B cell (primary cell): ENCODE measurements around the gene DIPK1A. TPM values are rescaled to one million over a fixed set of nuclear protein-coding genes. Genes with fewer than 3 reads are reported as not detected.

Experiments used
- ATAC-seq: fragments of 200-7000 bp; cut with Tn5 transposase; one replicate; pipeline ENCODE4 v1.10.0; 2021; ENCODE audit warnings: low read depth, mild to moderate bottlenecking, moderate number of reproducible peaks, moderate library complexity
- CTCF ChIA-PET: fragments of 350-600 bp; sonication (Branson Sonifier 250); formaldehyde crosslinking; loops from one replicate; lab custom pipeline; 2021; ENCODE audit warnings: antibody characterized with exemption, inconsistent platforms; lab: Charles Lee
- POLR2A ChIA-PET: fragments of 350-600 bp; sonication (Branson Sonifier 250); formaldehyde crosslinking; loops from one replicate; lab custom pipeline; 2021; ENCODE audit warnings: antibody characterized with exemption; lab: Charles Lee
- DNase-seq: peaks from one replicate; pipeline ENCODE4 v3.0.0; 2013
- H2AFZ ChIP-seq: 2 replicates; pipeline ENCODE4 v1.6.1; 2012; ENCODE audit warnings: mild to moderate bottlenecking, low read depth, low read length; ENCODE audit not compliant: insufficient read depth, poor library complexity, severe bottlenecking
- H3K27ac ChIP-seq, 2 donors: 1 replicate in 1 of 2; 2 replicates in 1 of 2; pipeline ENCODE4 v1.5.1; 2012 to 2013; ENCODE audit warnings: low read length in 2 of 2, mild to moderate bottlenecking in 2 of 2, moderate library complexity in 1 of 2
- H3K27me3 ChIP-seq, 4 experiments: fragments of 200-600 bp in 1 of 4; sonication (generic) in 1 of 4; replicated peaks in 1 of 4; 1 replicate in 2 of 4; 2 replicates in 2 of 4; pipeline versions ENCODE4 v1.6.1 to v1.7.0; 2013 to 2016; ENCODE audit warnings: low read length in 3 of 4, mild to moderate bottlenecking in 2 of 4, mixed read lengths in 1 of 4, moderate library complexity in 1 of 4; ENCODE audit not compliant: insufficient read depth in 4 of 4, control insufficient read depth in 3 of 4; ENCODE audit errors: control extremely low read depth in 1 of 4
- H3K36me3 ChIP-seq, 2 experiments: replicated peaks in 1 of 2; 1 replicate in 1 of 2; 2 replicates in 1 of 2; pipeline versions ENCODE4 v1.6.1 to v1.7.1; 2013; ENCODE audit warnings: low read length in 1 of 2; ENCODE audit not compliant: insufficient read depth in 2 of 2, control insufficient read depth in 1 of 2; ENCODE audit errors: control extremely low read depth in 1 of 2, extremely low read depth in 1 of 2
- H3K4me1 ChIP-seq, 2 donors: fragments of 200-600 bp in 1 of 2; sonication (generic) in 1 of 2; 1 replicate in 1 of 2; 2 replicates in 1 of 2; pipeline versions ENCODE4 v1.5.1 to v1.6.1; 2013 to 2017; ENCODE audit warnings: low read length in 2 of 2; ENCODE audit not compliant: control insufficient read depth in 2 of 2, insufficient read depth in 2 of 2
- H3K4me2 ChIP-seq: replicated peaks from 2 replicates; pipeline ENCODE3; 2012; ENCODE audit warnings: mild to moderate bottlenecking, low read depth, low read length; ENCODE audit not compliant: poor library complexity, severe bottlenecking
- H3K4me3 ChIP-seq, 5 experiments: fragments of 200-600 bp in 1 of 5; sonication (generic) in 1 of 5; 1 replicate in 3 of 5; 2 replicates in 2 of 5; pipeline versions ENCODE4 v1.5.1 to v1.7.0; 2011 to 2016; ENCODE audit warnings: low read length in 4 of 5, mild to moderate bottlenecking in 4 of 5, low read depth in 2 of 5, control low read depth in 1 of 5, moderate library complexity in 1 of 5; ENCODE audit not compliant: insufficient read depth in 1 of 5; ENCODE audit errors: control extremely low read depth in 1 of 5, extremely low read depth in 1 of 5
- H3K79me2 ChIP-seq: fragments of 200-600 bp; sonication (generic); one replicate; pipeline ENCODE4 v1.6.0; 2016; ENCODE audit warnings: low read length; ENCODE audit not compliant: control insufficient read depth, insufficient read depth
- H3K9ac ChIP-seq: fragments of 200-600 bp; sonication (generic); 2 replicates; pipeline ENCODE4 v1.6.1; 2017; ENCODE audit warnings: mild to moderate bottlenecking, low read length, moderate library complexity
- H3K9me3 ChIP-seq, 3 donors: one replicate each; pipeline versions ENCODE4 v1.6.1 to v1.7.1; 2013; ENCODE audit warnings: low read length in 2 of 3; ENCODE audit not compliant: control insufficient read depth in 2 of 3, insufficient read depth in 1 of 3; ENCODE audit errors: control extremely low read depth in 1 of 3
- H4K20me1 ChIP-seq: 2 replicates; pipeline ENCODE4 v1.6.0; 2012; ENCODE audit warnings: mild to moderate bottlenecking, low read length; ENCODE audit not compliant: insufficient read depth, control insufficient read depth, poor library complexity, severe bottlenecking
- H3K27ac Mint-ChIP-seq: one replicate; pipeline ENCODE4 v1.8.0; 2021; ENCODE audit warnings: mixed read lengths
- H3K27me3 Mint-ChIP-seq: one replicate; pipeline ENCODE4 v1.8.0; 2021; ENCODE audit warnings: mixed read lengths
- H3K4me1 Mint-ChIP-seq: one replicate; pipeline ENCODE4 v1.8.0; 2021; ENCODE audit warnings: mixed read lengths
- H3K4me3 Mint-ChIP-seq: one replicate; pipeline ENCODE4 v1.8.0; 2021; ENCODE audit warnings: mixed read lengths
- H3K9me3 Mint-ChIP-seq: one replicate; pipeline ENCODE4 v1.8.0; 2022; ENCODE audit warnings: mixed read lengths; ENCODE audit not compliant: insufficient read depth
- EZH2 ChIP-seq: IDR thresholded peaks from 2 replicates; pipeline ENCODE4 v1.6.1; 2012; ENCODE audit warnings: borderline replicate concordance, low read depth, mild to moderate bottlenecking, moderate library complexity, low read length; ENCODE audit not compliant: insufficient read depth, poor library complexity, severe bottlenecking
- WGBS: methylation state at CpG from one replicate; pipeline ENCODE4 v1.1.5; 2013; ENCODE audit warnings: missing lambda C conversion rate; ENCODE audit not compliant: insufficient coverage; 5-methylcytosine and 5-hydroxymethylcytosine counted together
- intact Hi-C: fragments of 100-400 bp; cut with micrococcal nuclease; formaldehyde crosslinking; loops from one replicate; pipeline ENCODE4 v1.10.0; 2022
- polyA plus RNA-seq: library from polyadenylated mRNA; depleted of rRNA; stranded (reverse); fragments of >200 nt; gene quantifications from 2 replicates; pipeline ENCODE4 v1.2.3, GENCODE V29; 2012
- total RNA-seq, 2 donors: library from RNA; stranded (reverse); fragments of 120-200 nt in 1 of 2; gene quantifications; 1 replicate in 1 of 2; 2 replicates in 1 of 2; pipeline versions ENCODE4 v1.2.3 to v1.2.4, GENCODE V29; 2013 to 2022
- TF ChIP-seq, protein P1 (sequence below): fragments of 200-600 bp; IDR thresholded peaks from one replicate; pipeline ENCODE4 v1.8.0; 2022; ENCODE audit warnings: antibody characterized with exemption, mild to moderate bottlenecking

DIPK1A gene
- total and polyA plus RNA-seq, 2 donors (not counting 1 experiment from before 2014, with no cell fraction given) = 10.7 to 22.7 TPM

DNA sequence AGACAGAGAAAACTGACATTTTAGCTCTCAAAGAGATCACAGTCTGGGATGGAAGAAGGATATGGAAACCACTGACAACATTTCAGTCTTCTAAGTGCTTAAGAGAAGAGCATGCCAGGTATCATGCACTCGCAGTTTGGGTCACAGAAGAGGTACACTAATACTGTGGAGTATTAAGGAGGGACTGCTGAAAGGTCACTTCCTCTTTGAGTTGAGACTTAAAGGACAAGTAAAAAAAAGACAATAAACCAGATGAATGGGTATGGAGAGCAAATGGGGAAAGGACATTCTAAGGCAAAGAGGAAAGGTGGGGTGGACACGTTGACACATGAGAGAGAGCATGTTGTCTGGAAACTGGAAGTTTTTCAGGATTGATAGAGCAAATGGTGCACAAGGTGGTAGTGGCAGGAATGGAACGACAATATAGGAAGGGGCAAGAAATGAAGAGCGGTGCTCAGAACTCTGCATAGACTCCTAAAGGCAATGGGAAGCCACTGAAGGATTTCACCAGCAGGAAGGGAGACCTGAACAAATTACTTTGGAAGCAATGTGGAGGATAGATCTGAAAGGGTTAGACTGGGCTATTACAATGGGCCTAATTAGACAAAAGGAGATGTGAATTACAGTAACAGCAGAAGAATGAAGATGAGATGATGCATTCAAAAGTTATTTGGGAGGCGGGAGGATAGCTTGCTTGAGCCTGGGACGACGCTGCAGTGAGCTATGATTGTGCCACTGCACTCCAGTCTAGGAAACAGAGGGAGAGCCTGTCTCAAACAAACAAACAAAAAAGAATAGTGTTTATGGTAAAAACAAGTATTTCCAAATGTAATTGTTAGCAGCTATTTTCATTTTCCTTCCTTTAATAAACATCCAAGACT lies 11.1 kb downstream of the DIPK1A start:
- H3K36me3 ChIP-seq = no peaks in the 10 kb centered on the region
- H4K20me1 ChIP-seq = no peaks in the 10 kb centered on the region
- DNase-seq (peak; percentile 37), ATAC-seq (no peak)
- H3K27ac ChIP-seq = peak overlapping the region; percentile 71 to 73
- CTCF ChIA-PET = interaction anchor here (0.7 to 3.1 kb wide), 23 partner anchors 8 to 326 kb away, joined by 3 to 28 read pairs (median 3); partner anchors contain the start of gene DIPK1A
- H3K9me3 ChIP-seq = no peaks in the 10 kb centered on the region
- TF ChIP-seq, protein P1, sequence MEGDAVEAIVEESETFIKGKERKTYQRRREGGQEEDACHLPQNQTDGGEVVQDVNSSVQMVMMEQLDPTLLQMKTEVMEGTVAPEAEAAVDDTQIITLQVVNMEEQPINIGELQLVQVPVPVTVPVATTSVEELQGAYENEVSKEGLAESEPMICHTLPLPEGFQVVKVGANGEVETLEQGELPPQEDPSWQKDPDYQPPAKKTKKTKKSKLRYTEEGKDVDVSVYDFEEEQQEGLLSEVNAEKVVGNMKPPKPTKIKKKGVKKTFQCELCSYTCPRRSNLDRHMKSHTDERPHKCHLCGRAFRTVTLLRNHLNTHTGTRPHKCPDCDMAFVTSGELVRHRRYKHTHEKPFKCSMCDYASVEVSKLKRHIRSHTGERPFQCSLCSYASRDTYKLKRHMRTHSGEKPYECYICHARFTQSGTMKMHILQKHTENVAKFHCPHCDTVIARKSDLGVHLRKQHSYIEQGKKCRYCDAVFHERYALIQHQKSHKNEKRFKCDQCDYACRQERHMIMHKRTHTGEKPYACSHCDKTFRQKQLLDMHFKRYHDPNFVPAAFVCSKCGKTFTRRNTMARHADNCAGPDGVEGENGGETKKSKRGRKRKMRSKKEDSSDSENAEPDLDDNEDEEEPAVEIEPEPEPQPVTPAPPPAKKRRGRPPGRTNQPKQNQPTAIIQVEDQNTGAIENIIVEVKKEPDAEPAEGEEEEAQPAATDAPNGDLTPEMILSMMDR = no peak
- no peak for TF ChIP-seq EZH2
- peaks cover 93% of the 10 kb centered on the region for H3K79me2 ChIP-seq
- WGBS = 80% methylated on average over 4 of the region's 7 CpGs
- no peaks in the 10 kb centered on the region for H3K27me3 ChIP-seq
- intact Hi-C loops = loop anchor here (2.0 to 5.0 kb wide), 3 partner anchors 15 to 653 kb away; partner anchors contain the start of genes GLMN and RPAP2
- peaks cover 55% of the 10 kb centered on the region for H3K4me1 Mint-ChIP-seq
- peaks cover 83 to 88% of the 10 kb centered on the region in 2 donors for H3K4me1 ChIP-seq
- H3K27ac Mint-ChIP-seq = no peak overlapping the region
- no peaks in the 10 kb centered on the region for H3K27me3 Mint-ChIP-seq
- POLR2A ChIA-PET = interaction anchor here (0.6 to 1.2 kb wide), 7 partner anchors 8 to 40 kb away, joined by 3 to 9 read pairs (median 5); partner anchors contain the start of gene DIPK1A
- H3K4me3 ChIP-seq = peak overlapping the region in 1 of 5 experiments; percentile 11
- H3K4me2 ChIP-seq = peak overlapping the region; percentile 63
- no peak overlapping the region for H3K4me3 Mint-ChIP-seq
- peak overlapping the region; percentile 10 for H2AFZ ChIP-seq
- H3K9ac ChIP-seq = no peak overlapping the region
- no peaks in the 10 kb centered on the region for H3K9me3 Mint-ChIP-seq

DNA sequence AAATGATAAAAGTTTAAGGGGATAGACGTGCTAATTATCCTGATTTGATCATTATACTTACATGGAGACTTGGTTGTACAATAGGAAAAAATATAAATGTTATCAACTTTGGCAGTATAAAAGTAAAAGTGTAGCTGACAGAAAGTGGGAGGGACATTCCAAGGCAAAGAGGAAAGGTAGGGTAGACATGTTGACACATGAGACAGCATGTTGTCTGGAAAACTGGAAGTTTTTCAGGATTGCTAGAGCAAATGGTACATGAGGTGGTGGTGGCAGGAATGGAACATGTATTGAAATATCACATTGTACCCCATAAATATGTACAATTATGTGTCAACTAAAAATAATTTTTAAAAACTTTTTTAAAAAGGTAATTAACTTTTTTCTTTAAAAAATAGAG lies 13.2 kb downstream of the DIPK1A start:
- Mint-ChIP-seq H3K4me1 (peaks cover 59% of the 10 kb centered on the region), H3K27me3 (no peaks in the 10 kb centered on the region), H3K27ac (no peak overlapping the region), H3K9me3 (no peaks in the 10 kb centered on the region), H3K4me3 (no peak overlapping the region)
- H3K4me1 ChIP-seq = peaks cover 84 to 89% of the 10 kb centered on the region in 2 donors
- H3K9me3 ChIP-seq = no peaks in the 10 kb centered on the region
- peak overlapping the region; percentile 6 for H3K4me2 ChIP-seq
- DNase-seq (no peak), ATAC-seq (no peak)
- H3K9ac ChIP-seq = no peak overlapping the region
- H3K27ac ChIP-seq = peak overlapping the region in 1 of 2 donors; percentile 58
- no peaks in the 10 kb centered on the region for H3K36me3 ChIP-seq
- no CpG with 5 or more reads among the region's 1 CpG for WGBS
- TF ChIP-seq, protein P1 = no peak
- TF ChIP-seq EZH2 = no peak
- H3K4me3 ChIP-seq = no peak overlapping the region
- POLR2A ChIA-PET = no interaction called here
- CTCF ChIA-PET = interaction anchor here (0.6 to 4.9 kb wide), 8 partner anchors 8 to 89 kb away, joined by 3 to 26 read pairs (median 5); partner anchors contain the start of gene DIPK1A
- intact Hi-C loops = no loop called here
- peak overlapping the region; percentile 5 for H2AFZ ChIP-seq
- no peaks in the 10 kb centered on the region for H3K27me3 ChIP-seq
- H4K20me1 ChIP-seq = no peaks in the 10 kb centered on the region
- H3K79me2 ChIP-seq = peaks cover 94% of the 10 kb centered on the region
